ENCODE data around the gene FLNB. TPM values are rescaled to one million over a fixed set of nuclear protein-coding genes. Genes with fewer than 3 reads are reported as not detected.
"Not testable (repeated sequence)": the region's sequence is repeated elsewhere in the genome, so short reads cannot be mapped to it uniquely, and the experiment has no call there.

FLNB gene
- total RNA-seq, 2 experiments from 2014 or later: 13.9 to 14.3 TPM

DNA sequence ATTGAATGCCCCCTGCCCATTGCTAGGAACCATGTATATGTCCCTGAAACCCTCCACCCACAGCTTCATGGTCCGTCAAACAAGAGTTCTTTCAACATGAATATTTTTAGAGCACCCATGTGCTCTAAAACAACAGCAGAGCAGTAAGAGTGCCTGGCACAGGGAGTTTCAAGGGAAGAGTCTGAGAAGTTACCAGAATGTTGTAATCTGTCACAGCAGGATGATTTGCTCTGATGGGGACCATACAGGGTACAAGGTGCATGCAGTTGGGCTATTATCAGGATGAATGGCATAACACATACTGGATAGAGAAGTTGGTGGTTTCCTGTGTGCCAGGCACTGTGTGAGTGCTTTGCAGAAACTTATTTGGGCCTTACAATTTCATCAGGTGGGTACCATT lies 27.8 kb upstream of the FLNB start:
- POLR2A ChIA-PET: no interaction called here
- CTCF ChIA-PET: no interaction called here

DNA sequence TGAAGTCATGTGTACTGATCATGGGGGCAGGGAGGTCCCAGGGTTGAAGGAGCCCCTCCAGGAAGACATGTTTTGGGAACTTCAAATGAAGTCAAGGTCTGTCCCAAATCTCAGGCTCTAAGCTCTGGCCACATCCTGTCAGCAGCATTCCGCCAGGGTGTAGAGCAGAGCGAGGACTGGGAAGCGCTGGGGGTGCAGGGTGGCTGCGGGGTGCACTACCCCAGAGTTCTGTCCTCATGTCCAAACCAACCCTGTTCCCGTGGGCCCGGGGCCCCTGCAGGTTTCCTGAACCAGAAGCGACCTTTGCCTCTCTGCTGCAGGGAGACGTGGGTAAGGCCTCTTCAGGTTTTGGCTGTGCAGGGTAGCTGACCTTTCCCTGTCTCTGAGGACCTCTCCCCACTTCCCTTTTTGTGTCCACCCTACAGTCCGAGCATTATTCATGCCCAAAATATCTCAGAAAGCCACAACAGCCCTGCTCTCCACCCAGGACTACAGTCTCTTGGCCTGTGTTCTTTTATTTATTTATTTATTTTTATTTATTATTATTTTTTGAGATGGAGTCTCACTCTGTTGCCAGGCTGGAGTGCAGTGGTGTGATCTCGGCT lies 26.6 kb upstream of the FLNB start:
- ChIA-PET CTCF (no interaction called here), POLR2A (no interaction called here)

- POLR2A ChIA-PET: no interaction called here
- CTCF ChIA-PET: interaction anchor here (1.4 kb wide), 1 partner anchor 324 kb away, joined by 4 read pairs; the partner anchor contains the start of genes HTD2 and RPP14
Observed at GRCh38 chr3:57982561-57983243, 25.5 kb upstream of the FLNB start.

DNA sequence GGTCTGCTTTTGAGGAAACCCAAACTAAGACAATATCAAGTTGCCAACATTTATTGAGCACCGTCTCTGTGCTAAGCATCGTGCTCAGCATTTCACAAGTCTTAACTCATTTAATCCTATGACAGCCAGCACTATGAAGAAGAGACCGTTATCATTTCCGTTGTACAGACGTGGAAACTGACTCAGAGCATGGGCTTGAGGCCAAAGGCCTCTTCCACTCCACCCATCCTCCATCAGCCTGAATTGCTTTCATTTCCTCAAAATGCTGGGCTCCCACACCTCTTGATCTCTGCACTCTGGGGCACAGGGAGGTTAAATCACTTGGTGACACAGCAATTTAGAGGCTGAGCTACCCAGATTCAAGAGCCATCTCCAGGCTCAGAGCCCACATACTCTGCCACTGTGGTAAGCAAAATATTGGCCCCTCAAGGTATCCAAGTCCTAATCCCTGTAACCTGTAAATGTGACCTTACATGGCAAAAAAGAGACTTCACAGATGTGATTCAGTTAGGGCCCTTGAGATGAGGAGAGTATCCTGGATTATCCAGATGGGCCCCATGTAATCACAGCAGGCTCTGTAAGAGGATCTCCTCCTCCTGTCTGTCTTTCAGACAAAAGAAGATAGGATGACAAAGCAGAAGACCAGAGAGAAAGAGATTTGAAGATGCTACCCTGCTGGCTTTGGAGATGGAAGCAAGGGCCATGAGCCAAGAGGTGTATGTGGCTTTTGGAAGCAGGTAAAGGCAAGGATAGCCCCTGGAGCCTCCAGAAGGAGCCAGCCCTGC lies 24.3 kb upstream of the FLNB start:
- POLR2A ChIA-PET: no interaction called here
- CTCF ChIA-PET: interaction anchor here (0.6 to 1.4 kb wide), 3 partner anchors 168 to 323 kb away, joined by 3 to 6 read pairs (median 4); partner anchors contain the start of genes HTD2 and RPP14

DNA sequence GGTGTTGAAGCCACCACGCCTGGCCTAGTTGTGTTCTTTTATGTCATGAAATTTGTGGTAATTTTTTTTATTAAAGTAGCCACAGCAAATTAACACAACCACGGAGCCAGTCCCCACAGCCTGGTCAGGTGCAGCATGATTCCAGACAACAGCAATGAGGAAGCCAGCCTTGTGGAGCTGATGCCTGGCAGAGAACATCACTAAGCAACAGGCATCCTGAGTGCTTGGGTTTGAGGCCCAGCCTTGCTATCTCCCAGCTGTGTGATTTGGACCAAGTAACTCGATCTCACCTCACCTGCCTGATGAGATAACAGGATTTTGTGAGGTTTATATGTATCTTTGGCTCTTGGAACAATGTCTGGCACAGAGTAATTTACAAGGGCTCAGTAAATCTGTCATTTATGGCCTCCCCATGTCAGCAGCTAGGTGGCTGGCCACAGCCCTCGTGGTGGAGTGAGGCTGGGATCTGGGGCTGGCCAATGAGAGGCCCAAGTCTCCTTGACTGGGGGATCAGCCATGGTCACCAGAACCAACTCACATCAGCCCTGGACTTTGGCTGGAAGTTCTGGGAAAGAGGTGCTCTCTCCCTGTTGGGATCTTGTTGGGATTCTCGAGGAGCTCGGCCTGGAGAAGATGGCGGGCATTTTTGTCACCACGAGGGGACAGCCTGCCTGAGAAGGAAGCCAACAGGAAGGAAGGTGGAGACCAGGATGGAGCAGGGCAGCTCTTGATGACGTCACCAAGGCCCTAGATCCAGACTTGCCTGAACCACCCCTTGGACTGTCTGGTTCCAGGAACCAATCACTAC lies 22.8 kb upstream of the FLNB start:
- ChIA-PET CTCF (interaction anchor here (0.9 kb wide), 1 partner anchor 192 kb away, joined by 6 read pairs; no protein-coding TSS in a partner anchor), POLR2A (no interaction called here)

DNA sequence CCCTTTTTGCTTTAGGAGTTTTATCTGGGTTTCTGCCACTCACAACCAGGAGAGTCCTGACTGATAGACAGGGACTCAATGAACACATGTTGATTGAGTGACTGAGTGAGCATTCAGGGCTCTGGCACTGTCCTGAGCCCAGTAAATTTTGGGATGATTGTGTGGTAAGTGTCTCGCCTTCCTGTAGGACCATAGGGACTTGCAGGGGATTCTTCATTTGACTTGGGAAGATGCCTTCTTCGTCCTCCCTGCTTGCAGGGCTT lies 22.3 kb upstream of the FLNB start:
- CTCF ChIA-PET: no interaction called here
- POLR2A ChIA-PET: no interaction called here

GRCh38 chr3:57986261-57986660 lies 22.0 kb upstream of the FLNB start:
- CTCF ChIA-PET: no interaction called here
- POLR2A ChIA-PET: no interaction called here

- POLR2A ChIA-PET, CTCF ChIA-PET: not testable (repeated sequence)
Observed at GRCh38 chr3:57989198-57989597, 19.0 kb upstream of the FLNB start.

GRCh38 chr3:57989646-57990045 lies 18.6 kb upstream of the FLNB start:
- ChIA-PET CTCF (interaction anchor here (0.6 kb wide), 1 partner anchor 96 kb away, joined by 3 read pairs; no protein-coding TSS in a partner anchor), POLR2A (no interaction called here)

GRCh38 chr3:57992452-57993213 lies 15.6 kb upstream of the FLNB start:
- ChIA-PET POLR2A (interaction anchor here (0.6 to 0.7 kb wide), 2 partner anchors 20 to 586 kb away, joined by 3 read pairs; no protein-coding TSS in a partner anchor), CTCF (no interaction called here)

- ChIA-PET CTCF (no interaction called here), POLR2A (no interaction called here)
Observed at GRCh38 chr3:57998366-57999283, 9.6 kb upstream of the FLNB start.

DNA sequence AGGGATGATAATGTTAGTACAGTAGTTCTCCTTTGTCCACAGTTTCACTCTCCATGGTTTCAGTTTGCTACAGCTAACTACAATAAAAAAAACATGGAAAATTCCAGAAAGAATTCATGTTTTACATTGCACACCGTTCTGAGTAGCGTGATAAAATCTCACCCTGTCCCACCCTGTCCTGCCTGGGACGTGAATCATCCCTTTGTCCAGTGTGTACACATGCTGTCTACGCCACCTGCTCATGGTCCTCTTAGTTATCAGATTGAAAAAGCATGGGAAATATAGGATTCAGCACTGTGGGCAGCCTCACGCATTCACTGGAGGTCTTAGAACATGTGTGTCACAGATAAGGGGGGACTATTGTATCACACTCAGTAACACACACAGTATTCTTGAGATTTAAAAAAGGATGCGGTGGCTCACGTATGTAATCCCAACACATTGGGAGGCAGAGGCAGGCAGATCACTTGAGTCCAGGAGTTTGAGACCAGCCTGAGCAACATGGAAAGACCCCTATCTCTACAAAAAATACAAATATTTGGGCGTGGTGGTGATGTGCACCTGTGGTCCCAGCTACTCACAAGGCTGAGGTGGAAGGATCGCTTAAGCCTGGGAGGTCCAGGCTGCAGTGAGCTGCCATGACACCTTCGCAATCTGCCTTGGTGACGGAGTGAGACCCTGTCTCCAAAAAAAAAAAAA lies 8.7 kb upstream of the FLNB start:
- POLR2A ChIA-PET: no interaction called here
- CTCF ChIA-PET: no interaction called here

DNA sequence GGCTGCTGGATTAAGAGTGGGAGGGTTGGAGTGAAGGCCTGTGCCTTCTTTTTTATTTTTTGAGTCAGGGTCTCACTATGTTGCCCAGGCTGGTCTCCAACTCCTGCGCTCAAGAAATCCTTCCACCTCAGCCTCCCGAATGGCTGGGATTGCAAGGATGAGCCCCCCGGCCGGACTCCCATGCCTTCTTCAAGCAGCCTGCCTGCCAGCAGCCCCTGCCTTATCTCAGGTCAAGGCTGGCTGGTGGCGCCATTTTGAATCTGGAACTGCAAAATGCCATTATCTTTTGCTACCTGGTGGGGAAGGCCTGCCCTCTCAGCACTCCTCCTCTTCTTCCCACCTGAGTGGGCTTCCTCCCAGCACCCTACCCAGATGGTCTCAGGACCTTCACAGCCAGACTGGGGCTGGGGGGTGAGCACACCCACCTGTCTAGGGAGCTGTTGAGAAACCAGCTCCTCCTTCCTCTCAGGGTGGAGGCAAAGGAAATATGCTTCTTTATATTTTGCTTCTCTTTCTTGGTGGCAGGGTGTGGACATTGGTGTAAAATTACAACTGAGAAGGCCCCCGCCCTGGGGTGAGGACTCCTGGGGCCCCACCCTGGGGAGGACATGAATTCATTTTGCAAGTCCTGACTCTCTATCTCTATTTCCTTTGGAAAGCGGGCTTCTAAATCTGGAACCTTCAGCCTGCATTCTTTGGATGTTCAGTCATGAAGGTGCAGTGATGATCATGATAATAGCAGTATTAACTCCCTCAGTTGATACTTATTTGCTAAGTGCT lies 7.7 kb upstream of the FLNB start:
- ChIA-PET CTCF (no interaction called here), POLR2A (no interaction called here)

DNA sequence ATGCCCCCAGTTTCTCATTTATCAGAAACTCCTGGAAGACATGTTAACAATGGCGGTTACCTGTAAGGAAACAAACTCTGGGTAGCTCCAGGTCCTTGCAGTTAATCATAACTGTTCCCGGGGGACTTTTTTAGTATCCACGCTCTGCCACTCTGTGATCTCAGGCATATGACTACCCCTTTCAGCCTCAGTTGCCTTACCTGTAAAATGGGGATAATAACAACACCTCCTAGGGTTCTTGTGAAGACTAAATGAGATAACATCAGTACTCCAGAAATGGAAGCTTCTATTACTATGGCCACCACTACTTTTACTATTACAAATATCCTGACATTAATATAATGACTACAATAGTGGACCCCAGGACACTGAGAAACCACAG lies 7.1 kb upstream of the FLNB start:
- ChIA-PET CTCF (no interaction called here), POLR2A (no interaction called here)

DNA sequence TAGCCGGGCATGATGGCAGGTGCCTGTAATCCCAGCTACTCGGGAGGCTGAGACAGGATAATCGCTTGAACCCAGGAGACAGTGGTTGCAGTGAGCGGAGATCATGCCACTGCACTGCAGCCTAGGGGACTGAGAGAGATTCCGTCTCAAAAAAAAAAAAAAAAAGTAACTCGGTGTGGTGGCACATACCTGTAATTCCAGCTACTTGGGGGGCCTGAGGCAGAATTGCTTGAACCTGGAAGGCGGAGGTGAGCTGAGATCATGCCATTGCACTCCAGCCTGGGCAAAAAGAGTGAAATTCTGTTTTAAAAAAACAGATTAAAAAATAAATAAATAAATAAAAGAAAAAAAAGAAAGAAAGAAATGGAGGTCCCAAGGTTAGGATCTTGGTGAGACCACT lies 6.2 kb upstream of the FLNB start:
- CTCF ChIA-PET: no interaction called here
- POLR2A ChIA-PET: no interaction called here

GRCh38 chr3:58003093-58003492 lies 5.1 kb upstream of the FLNB start:
- CTCF ChIA-PET: no interaction called here
- POLR2A ChIA-PET: no interaction called here

DNA sequence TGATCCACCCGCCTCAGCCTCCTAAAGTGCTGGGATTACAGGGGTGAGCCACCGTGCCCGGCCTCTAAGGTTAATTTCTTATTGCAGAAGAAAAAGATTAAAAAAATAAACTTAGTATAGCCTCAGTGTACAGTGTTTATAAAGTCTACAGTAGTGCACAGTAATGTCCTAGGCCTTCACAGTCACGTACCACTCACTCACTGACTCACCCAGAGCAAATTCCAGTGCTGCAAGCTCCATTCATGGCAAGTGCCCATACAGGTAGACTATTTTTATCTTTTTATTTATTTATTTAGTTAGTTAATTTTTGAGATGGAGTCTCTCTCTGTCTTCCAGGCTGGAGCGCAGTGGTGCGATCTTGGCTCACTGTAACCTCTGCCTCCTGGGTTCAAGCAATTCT lies 3.2 kb upstream of the FLNB start:
- POLR2A ChIA-PET: no interaction called here

More for the DNA sequence above, 3.2 kb upstream of the FLNB start:
- CTCF ChIA-PET: interaction anchor here (0.9 kb wide), 1 partner anchor 162 kb away, joined by 4 read pairs; no protein-coding TSS in a partner anchor

All from activated CD8-positive, alpha-beta memory T cell treated with anti-CD3 and anti-CD28 coated beads for 36 hours (primary cell).